Measurements from ENCODE around the gene IGLL1. TPM values are rescaled to one million over a fixed set of nuclear protein-coding genes. Genes with fewer than 3 reads are reported as not detected.
"Not testable (repeated sequence)": the region's sequence is repeated elsewhere in the genome, so short reads cannot be mapped to it uniquely, and the experiment has no call there.

The IGLL1 gene
- total RNA-seq, 2 donors from 2014 or later = not detected

DNA sequence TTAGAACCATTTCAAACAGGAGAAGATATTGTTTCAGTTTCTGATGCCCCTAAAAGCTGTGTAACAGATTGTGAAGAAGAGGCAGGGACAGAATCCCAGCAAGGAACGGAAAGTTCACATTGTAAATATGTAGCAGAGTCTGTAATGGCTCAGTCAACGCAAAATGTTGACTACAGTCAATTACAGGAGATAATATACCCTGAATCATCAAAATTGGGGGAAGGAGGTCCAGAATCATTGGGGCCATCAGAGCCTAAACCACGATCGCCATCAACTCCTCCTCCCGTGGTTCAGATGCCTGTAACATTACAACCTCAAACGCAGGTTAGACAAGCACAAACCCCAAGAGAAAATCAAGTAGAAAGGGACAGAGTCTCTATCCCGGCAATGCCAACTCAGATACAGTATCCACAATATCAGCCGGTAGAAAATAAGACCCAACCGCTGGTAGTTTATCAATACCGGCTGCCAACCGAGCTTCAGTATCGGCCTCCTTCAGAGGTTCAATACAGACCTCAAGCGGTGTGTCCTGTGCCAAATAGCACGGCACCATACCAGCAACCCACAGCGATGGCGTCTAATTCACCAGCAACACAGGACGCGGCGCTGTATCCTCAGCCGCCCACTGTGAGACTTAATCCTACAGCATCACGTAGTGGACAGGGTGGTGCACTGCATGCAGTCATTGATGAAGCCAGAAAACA is 40.8 kb downstream of the IGLL1 start:
- TF ChIP-seq, protein P1, sequence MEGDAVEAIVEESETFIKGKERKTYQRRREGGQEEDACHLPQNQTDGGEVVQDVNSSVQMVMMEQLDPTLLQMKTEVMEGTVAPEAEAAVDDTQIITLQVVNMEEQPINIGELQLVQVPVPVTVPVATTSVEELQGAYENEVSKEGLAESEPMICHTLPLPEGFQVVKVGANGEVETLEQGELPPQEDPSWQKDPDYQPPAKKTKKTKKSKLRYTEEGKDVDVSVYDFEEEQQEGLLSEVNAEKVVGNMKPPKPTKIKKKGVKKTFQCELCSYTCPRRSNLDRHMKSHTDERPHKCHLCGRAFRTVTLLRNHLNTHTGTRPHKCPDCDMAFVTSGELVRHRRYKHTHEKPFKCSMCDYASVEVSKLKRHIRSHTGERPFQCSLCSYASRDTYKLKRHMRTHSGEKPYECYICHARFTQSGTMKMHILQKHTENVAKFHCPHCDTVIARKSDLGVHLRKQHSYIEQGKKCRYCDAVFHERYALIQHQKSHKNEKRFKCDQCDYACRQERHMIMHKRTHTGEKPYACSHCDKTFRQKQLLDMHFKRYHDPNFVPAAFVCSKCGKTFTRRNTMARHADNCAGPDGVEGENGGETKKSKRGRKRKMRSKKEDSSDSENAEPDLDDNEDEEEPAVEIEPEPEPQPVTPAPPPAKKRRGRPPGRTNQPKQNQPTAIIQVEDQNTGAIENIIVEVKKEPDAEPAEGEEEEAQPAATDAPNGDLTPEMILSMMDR (IDR thresholded peaks at IDR 0.05) = peak; percentile 75 to 97 (median 92)
- no peak for TF ChIP-seq POLR2A (IDR thresholded peaks at IDR 0.05)
- Histone ChIP-seq H3K27ac (no peak overlapping the region), H3K36me3 (replicated peaks in 1 of 2; ENCODE audit: insufficient read depth in 1 of 2, low read depth in 2 of 2) (no peaks in the 10 kb centered on the region), H3K9me3 (no peaks in the 10 kb centered on the region), H3K27me3 (no peaks in the 10 kb centered on the region), H3K4me1 (peaks cover 14% of the 10 kb centered on the region), H3K4me3 (no peak overlapping the region)
- intact Hi-C loops (cut with DNase I) = loop anchor here (10.0 kb wide), 3 partner anchors 104 to 306 kb away; no protein-coding TSS in a partner anchor
- DNase-seq (peak; percentile 81 to 89 (median 86)), ATAC-seq (peak; percentile 100)
- whole genome bisulfite sequencing, 2 donors = 24 to 26% methylated on average over 15 to 21 of the region's 21 CpGs

DNA sequence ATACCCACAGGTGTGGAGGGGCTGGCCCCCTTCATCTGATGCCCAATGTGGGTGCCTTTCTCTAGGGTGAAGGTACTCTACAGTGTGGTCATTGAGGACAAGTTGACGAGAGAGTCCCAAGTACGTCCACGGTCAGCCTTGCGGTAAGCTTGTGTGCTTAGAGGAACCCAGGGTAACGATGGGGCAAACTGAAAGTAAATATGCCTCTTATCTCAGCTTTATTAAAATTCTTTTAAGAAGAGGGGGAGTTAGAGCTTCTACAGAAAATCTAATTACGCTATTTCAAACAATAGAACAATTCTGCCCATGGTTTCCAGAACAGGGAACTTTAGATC is 41.4 kb downstream of the IGLL1 start:
- 83 to 89% methylated on average over 6 of the region's 6 CpGs for WGBS, 2 donors
- H3K36me3 ChIP-seq (replicated peaks in 1 of 2; ENCODE audit: insufficient read depth in 1 of 2, low read depth in 2 of 2); ATAC-seq; H3K4me3 ChIP-seq; DNase-seq; H3K9me3 ChIP-seq; H3K27me3 ChIP-seq; H3K27ac ChIP-seq: not testable (repeated sequence)
- intact Hi-C loops (cut with DNase I) = loop anchor here (10.0 kb wide), 3 partner anchors 104 to 306 kb away; no protein-coding TSS in a partner anchor
- peaks cover 14% of the 10 kb centered on the region for H3K4me1 ChIP-seq

DNA sequence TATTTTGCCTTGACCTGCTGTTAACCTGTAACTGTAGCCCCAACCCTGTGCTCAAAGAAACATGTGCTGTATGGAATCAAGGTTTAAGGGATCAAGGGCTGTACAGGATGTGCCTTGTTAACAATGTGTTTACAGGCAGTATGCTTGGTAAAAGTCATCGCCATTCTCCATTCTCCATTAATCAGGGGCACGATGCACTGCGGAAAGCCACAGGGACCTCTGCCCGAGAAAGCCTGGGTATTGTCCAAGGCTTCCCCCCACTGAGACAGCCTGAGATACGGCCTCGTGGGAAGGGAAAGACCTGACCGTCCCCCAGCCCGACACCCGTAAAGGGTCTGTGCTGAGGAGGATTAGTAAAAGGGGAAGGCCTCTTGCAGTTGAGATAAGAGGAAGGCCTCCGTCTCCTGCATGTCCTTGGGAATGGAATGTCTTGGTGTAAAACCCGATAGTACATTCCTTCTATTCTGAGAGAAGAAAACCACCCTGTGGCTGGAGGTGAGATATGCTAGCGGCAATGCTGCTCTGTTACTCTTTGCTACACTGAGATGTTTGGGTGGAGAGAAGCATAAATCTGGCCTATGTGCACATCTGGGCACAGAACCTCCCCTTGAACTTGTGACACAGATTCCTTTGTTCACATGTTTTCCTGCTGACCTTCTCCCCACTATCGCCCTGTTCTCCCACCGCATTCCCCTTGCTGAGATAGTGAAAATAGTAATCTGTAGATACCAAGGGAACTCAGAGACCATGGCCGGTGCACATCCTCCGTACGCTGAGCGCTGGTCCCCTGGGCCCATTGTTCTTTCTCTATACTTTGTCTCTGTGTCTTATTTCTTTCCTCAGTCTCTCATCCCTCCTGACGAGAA is 42.0 kb downstream of the IGLL1 start:
- not testable (repeated sequence) for ATAC-seq; H3K27ac ChIP-seq; H3K4me3 ChIP-seq; H3K9me3 ChIP-seq; DNase-seq; H3K36me3 ChIP-seq (replicated peaks in 1 of 2; ENCODE audit: insufficient read depth in 1 of 2, low read depth in 2 of 2); H3K27me3 ChIP-seq
- intact Hi-C loops (cut with DNase I) = loop anchor here (10.0 kb wide), 3 partner anchors 103 to 307 kb away; no protein-coding TSS in a partner anchor
- 81 to 82% methylated on average over 19 of the region's 19 CpGs for WGBS, 2 donors
- H3K4me1 ChIP-seq = peaks cover 14% of the 10 kb centered on the region

DNA sequence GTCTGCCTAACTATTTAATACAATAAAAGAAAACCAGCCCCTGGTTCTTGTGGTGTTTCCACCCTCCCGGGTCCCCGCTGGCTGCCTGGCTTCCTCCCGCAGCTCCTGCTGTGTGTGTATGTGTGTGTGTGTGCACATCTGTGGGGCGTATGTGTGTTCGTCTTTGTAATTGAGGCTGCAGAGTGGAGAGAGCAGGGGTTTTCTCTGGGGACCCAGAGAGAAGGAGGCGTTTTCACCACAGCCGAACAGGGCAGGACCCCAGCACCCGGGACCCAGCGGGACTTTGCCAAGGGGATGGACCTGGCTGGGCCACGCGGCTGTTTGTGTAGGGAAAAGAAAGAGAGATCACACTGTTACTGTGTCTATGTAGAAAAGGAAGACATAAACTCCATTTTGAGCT is 42.7 kb downstream of the IGLL1 start:
- 73 to 89% methylated on average over 9 to 11 of the region's 11 CpGs for WGBS, 2 donors

DNA sequence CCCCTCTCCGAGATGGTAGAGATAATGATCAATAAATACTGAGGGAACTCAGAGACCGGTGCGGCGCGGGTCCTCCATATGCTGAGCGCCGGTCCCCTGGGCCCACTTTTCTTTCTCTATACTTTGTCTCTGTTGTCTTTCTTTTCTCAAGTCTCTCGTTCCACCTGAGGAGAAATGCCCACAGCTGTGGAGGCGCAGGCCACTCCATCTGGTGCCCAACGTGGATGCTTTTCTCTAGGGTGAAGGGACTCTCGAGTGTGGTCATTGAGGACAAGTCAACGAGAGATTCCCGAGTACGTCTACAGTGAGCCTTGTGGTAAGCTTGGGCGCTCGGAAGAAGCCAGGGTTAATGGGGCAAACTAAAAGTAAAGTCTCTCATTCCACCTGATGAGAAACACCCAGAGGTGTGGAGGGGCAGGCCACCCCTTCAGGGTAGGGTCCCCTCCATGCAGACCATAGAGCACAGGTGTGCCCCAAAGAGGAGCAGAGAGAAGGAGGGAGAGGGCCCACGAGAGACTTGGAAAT is 43.2 kb downstream of the IGLL1 start:
- no peaks in the 10 kb centered on the region for H3K27me3 ChIP-seq
- peaks cover 14% of the 10 kb centered on the region for H3K4me1 ChIP-seq
- H3K27ac ChIP-seq = no peak overlapping the region
- TF ChIP-seq, protein P1 (IDR thresholded peaks at IDR 0.05) = no peak
- no peak for TF ChIP-seq POLR2A (IDR thresholded peaks at IDR 0.05)
- no peaks in the 10 kb centered on the region for H3K9me3 ChIP-seq
- 77% methylated on average over 17 of the region's 17 CpGs for WGBS, 2 donors
- DNase-seq (no peak), ATAC-seq (no peak)
- H3K4me3 ChIP-seq = no peak overlapping the region
- intact Hi-C loops (cut with DNase I) = loop anchor here (10.0 kb wide), 3 partner anchors 102 to 308 kb away; no protein-coding TSS in a partner anchor
- no peaks in the 10 kb centered on the region for H3K36me3 ChIP-seq (replicated peaks in 1 of 2; ENCODE audit: insufficient read depth in 1 of 2, low read depth in 2 of 2)

More for the DNA sequence above, 42.7 kb downstream of the IGLL1 start:
- ATAC-seq (no peak), DNase-seq (no peak)
- Histone ChIP-seq H3K4me3 (no peak overlapping the region), H3K4me1 (peaks cover 14% of the 10 kb centered on the region), H3K27ac (no peak overlapping the region), H3K36me3 (replicated peaks in 1 of 2; ENCODE audit: insufficient read depth in 1 of 2, low read depth in 2 of 2) (no peaks in the 10 kb centered on the region), H3K9me3 (no peaks in the 10 kb centered on the region), H3K27me3 (no peaks in the 10 kb centered on the region)
- intact Hi-C loops (cut with DNase I) = loop anchor here (10.0 kb wide), 3 partner anchors 103 to 307 kb away; no protein-coding TSS in a partner anchor
- TF ChIP-seq POLR2A (IDR thresholded peaks at IDR 0.05) = no peak
- TF ChIP-seq, protein P1 (IDR thresholded peaks at IDR 0.05) = no peak

DNA sequence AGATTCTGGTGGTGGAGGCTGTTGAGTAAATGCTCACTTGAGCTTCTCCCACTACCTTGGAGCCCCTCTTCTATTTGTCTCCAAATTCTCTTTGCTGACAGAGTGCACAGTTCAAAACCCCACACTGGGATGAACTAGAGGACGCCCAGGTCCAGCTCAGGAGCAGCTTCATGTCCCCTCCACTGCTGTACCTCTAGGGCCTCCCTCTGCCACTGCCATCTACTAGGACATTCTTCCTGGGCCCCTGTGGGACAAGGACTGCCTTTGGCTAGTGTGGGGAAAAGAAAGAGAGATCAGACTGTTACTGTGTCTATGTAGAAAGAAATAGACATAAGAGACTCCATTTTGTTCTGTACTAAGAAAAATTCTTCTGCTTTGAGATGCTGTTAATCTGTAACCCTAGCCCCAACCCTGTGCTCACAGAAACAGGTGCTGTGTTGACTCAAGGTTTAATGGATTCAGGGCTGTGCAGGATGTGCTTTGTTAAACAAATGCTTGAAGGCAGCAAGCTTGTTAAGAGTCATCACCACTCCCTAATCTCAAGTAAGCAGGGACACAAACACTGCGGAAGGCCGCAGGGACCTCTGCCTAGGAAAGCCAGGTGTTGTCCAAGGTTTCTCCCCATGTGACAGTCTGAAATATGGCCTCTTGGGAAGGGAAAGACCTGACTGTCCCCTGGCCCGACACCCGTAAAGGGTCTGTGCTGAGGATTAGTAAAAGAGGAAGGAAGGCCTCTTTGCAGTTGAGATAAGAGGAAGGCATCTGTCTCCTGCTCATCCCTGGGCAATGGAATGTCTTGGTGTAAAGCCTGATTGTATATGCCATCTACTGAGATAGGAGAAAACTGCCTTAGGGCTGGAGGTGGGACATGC is 44.1 kb downstream of the IGLL1 start:
- intact Hi-C loops (cut with DNase I) = loop anchor here (10.0 kb wide), 3 partner anchors 101 to 309 kb away; no protein-coding TSS in a partner anchor
- WGBS, 2 donors = 50 to 54% methylated on average over 5 of the region's 5 CpGs
- not testable (repeated sequence) for H3K36me3 ChIP-seq (replicated peaks in 1 of 2; ENCODE audit: insufficient read depth in 1 of 2, low read depth in 2 of 2); H3K27me3 ChIP-seq; H3K4me3 ChIP-seq; ATAC-seq; H3K9me3 ChIP-seq
- H3K4me1 ChIP-seq = peaks cover 14% of the 10 kb centered on the region
- DNase-seq = peak in 3 of 4 donors; percentile 8 to 38 (median 20)
- peak overlapping the region in 3 of 4 donors; percentile 24 to 43 (median 34) for H3K27ac ChIP-seq
